ENCODE results near the gene SLC18B1. TPM values are rescaled to one million over a fixed set of nuclear protein-coding genes. Genes with fewer than 3 reads are reported as not detected.

Gene SLC18B1
- total RNA-seq, 1 donor from 2014 or later = 3.7 TPM

- H3K27me3 Mint-ChIP-seq (ENCODE audit: insufficient read depth) = peaks cover 6% of the 10 kb centered on the region
- peaks cover 56% of the 10 kb centered on the region for H3K4me1 Mint-ChIP-seq (ENCODE audit: low read depth)
- intact Hi-C loops (cut with micrococcal nuclease) = loop anchor here (1.0 to 5.0 kb wide), 8 partner anchors 8 to 1186 kb away; partner anchors contain the start of genes MED23, STX7 and TBPL1
- peak overlapping the region; percentile 90 for H3K27ac Mint-ChIP-seq
- H3K9me3 Mint-ChIP-seq = no peaks in the 10 kb centered on the region
- peaks cover 56% of the 10 kb centered on the region for H3K36me3 Mint-ChIP-seq (ENCODE audit: low read depth)
- no peak for DNase-seq (ENCODE audit: low spot score)
- peak overlapping the region; percentile 89 for H3K4me3 Mint-ChIP-seq
Observed at GRCh38 chr6:132814716-132815570, 16.5 kb upstream of the SLC18B1 start.

GRCh38 chr6:132813173-132813856 lies 14.9 kb upstream of the SLC18B1 start:
- Mint-ChIP-seq H3K27me3 (ENCODE audit: insufficient read depth) (peaks cover 16% of the 10 kb centered on the region), H3K9me3 (no peaks in the 10 kb centered on the region), H3K4me3 (peak overlapping the region; percentile 89), H3K4me1 (ENCODE audit: low read depth) (peaks cover 42% of the 10 kb centered on the region), H3K27ac (peak overlapping the region; percentile 90), H3K36me3 (ENCODE audit: low read depth) (peaks cover 40% of the 10 kb centered on the region)
- intact Hi-C loops (cut with micrococcal nuclease) = loop anchor here (2.0 to 5.0 kb wide), 3 partner anchors 51 to 446 kb away; no protein-coding TSS in a partner anchor
- DNase-seq (ENCODE audit: low spot score) = no peak

GRCh38 chr6:132812756-132813172 lies 14.3 kb upstream of the SLC18B1 start:
- DNase-seq (ENCODE audit: low spot score) = no peak
- peak overlapping the region; percentile 90 for H3K27ac Mint-ChIP-seq
- peaks cover 37% of the 10 kb centered on the region for H3K4me1 Mint-ChIP-seq (ENCODE audit: low read depth)
- H3K27me3 Mint-ChIP-seq (ENCODE audit: insufficient read depth) = peaks cover 20% of the 10 kb centered on the region
- H3K36me3 Mint-ChIP-seq (ENCODE audit: low read depth) = peaks cover 34% of the 10 kb centered on the region
- intact Hi-C loops (cut with micrococcal nuclease) = loop anchor here (2.0 to 5.0 kb wide), 3 partner anchors 50 to 445 kb away; no protein-coding TSS in a partner anchor
- no peaks in the 10 kb centered on the region for H3K9me3 Mint-ChIP-seq
- peak overlapping the region; percentile 89 for H3K4me3 Mint-ChIP-seq

GRCh38 chr6:132812255-132812732 lies 13.9 kb upstream of the SLC18B1 start:
- H3K27ac Mint-ChIP-seq = peak overlapping the region; percentile 90
- H3K4me1 Mint-ChIP-seq (ENCODE audit: low read depth) = peaks cover 32% of the 10 kb centered on the region
- no peaks in the 10 kb centered on the region for H3K9me3 Mint-ChIP-seq
- H3K27me3 Mint-ChIP-seq (ENCODE audit: insufficient read depth) = peaks cover 25% of the 10 kb centered on the region
- H3K4me3 Mint-ChIP-seq = peak overlapping the region; percentile 89
- H3K36me3 Mint-ChIP-seq (ENCODE audit: low read depth) = peaks cover 29% of the 10 kb centered on the region
- intact Hi-C loops (cut with micrococcal nuclease) = loop anchor here (2.0 to 5.0 kb wide), 3 partner anchors 49 to 445 kb away; no protein-coding TSS in a partner anchor
- no peak for DNase-seq (ENCODE audit: low spot score)

- H3K36me3 Mint-ChIP-seq (ENCODE audit: low read depth) = peaks cover 21% of the 10 kb centered on the region
- no peak overlapping the region for H3K27ac Mint-ChIP-seq
- peaks cover 25% of the 10 kb centered on the region for H3K27me3 Mint-ChIP-seq (ENCODE audit: insufficient read depth)
- no peaks in the 10 kb centered on the region for H3K9me3 Mint-ChIP-seq
- peaks cover 23% of the 10 kb centered on the region for H3K4me1 Mint-ChIP-seq (ENCODE audit: low read depth)
- no peak for DNase-seq (ENCODE audit: low spot score)
- no peak overlapping the region for H3K4me3 Mint-ChIP-seq
- intact Hi-C loops (cut with micrococcal nuclease) = loop anchor here (5.0 kb wide), 2 partner anchors 279 to 444 kb away; no protein-coding TSS in a partner anchor
Observed at GRCh38 chr6:132811276-132811675, 12.8 kb upstream of the SLC18B1 start.

GRCh38 chr6:132805548-132805947 lies 7.1 kb upstream of the SLC18B1 start:
- H3K27ac Mint-ChIP-seq = no peak overlapping the region
- no peak overlapping the region for H3K4me3 Mint-ChIP-seq
- no peaks in the 10 kb centered on the region for H3K9me3 Mint-ChIP-seq
- no peak for DNase-seq (ENCODE audit: low spot score)
- intact Hi-C loops (cut with micrococcal nuclease) = no loop called here
- H3K27me3 Mint-ChIP-seq (ENCODE audit: insufficient read depth) = peaks cover 40% of the 10 kb centered on the region
- no peaks in the 10 kb centered on the region for H3K36me3 Mint-ChIP-seq (ENCODE audit: low read depth)
- H3K4me1 Mint-ChIP-seq (ENCODE audit: low read depth) = no peaks in the 10 kb centered on the region

- Mint-ChIP-seq H3K9me3 (no peaks in the 10 kb centered on the region), H3K27ac (no peak overlapping the region), H3K4me1 (ENCODE audit: low read depth) (no peaks in the 10 kb centered on the region), H3K36me3 (ENCODE audit: low read depth) (no peaks in the 10 kb centered on the region), H3K4me3 (no peak overlapping the region), H3K27me3 (ENCODE audit: insufficient read depth) (peaks cover 33% of the 10 kb centered on the region)
- no peak for DNase-seq (ENCODE audit: low spot score)
- intact Hi-C loops (cut with micrococcal nuclease) = no loop called here
Observed at GRCh38 chr6:132804251-132804650, 5.8 kb upstream of the SLC18B1 start.

- Mint-ChIP-seq H3K27me3 (ENCODE audit: insufficient read depth) (peaks cover 20% of the 10 kb centered on the region), H3K9me3 (no peaks in the 10 kb centered on the region)
Observed at GRCh38 chr6:132800656-132801055, 2.2 kb upstream of the SLC18B1 start.

GRCh38 chr6:132798869-132799538 lies 567 bp upstream of the SLC18B1 start:
- peak; percentile 46 for DNase-seq (ENCODE audit: low spot score)
- Mint-ChIP-seq H3K9me3 (no peaks in the 10 kb centered on the region), H3K36me3 (ENCODE audit: low read depth) (peaks cover 2% of the 10 kb centered on the region), H3K27me3 (ENCODE audit: insufficient read depth) (peaks cover 8% of the 10 kb centered on the region), H3K27ac (peak overlapping the region; percentile 80), H3K4me3 (no peak overlapping the region), H3K4me1 (ENCODE audit: low read depth) (peaks cover 10% of the 10 kb centered on the region)
- intact Hi-C loops (cut with micrococcal nuclease) = loop anchor here (1.0 to 2.0 kb wide), 5 partner anchors 14 to 269 kb away; partner anchors contain the start of gene RPS12

More at GRCh38 chr6:132800656-132801055, 2.2 kb upstream of the SLC18B1 start:
- Mint-ChIP-seq H3K4me3 (no peak overlapping the region), H3K27ac (no peak overlapping the region), H3K4me1 (ENCODE audit: low read depth) (peaks cover 10% of the 10 kb centered on the region), H3K36me3 (ENCODE audit: low read depth) (no peaks in the 10 kb centered on the region)
- no peak for DNase-seq (ENCODE audit: low spot score)
- intact Hi-C loops (cut with micrococcal nuclease) = no loop called here

- Mint-ChIP-seq H3K36me3 (ENCODE audit: low read depth) (peaks cover 2% of the 10 kb centered on the region), H3K4me3 (no peak overlapping the region), H3K4me1 (ENCODE audit: low read depth) (peaks cover 18% of the 10 kb centered on the region), H3K27me3 (ENCODE audit: insufficient read depth) (no peaks in the 10 kb centered on the region), H3K9me3 (no peaks in the 10 kb centered on the region), H3K27ac (no peak overlapping the region)
- intact Hi-C loops (cut with micrococcal nuclease) = no loop called here
- no peak for DNase-seq (ENCODE audit: low spot score)
Observed at GRCh38 chr6:132795461-132795860, 3.0 kb downstream of the SLC18B1 start.

- intact Hi-C loops (cut with micrococcal nuclease) = no loop called here
- Mint-ChIP-seq H3K27ac (no peak overlapping the region), H3K9me3 (no peaks in the 10 kb centered on the region), H3K4me3 (no peak overlapping the region), H3K27me3 (ENCODE audit: insufficient read depth) (no peaks in the 10 kb centered on the region), H3K36me3 (ENCODE audit: low read depth) (peaks cover 4% of the 10 kb centered on the region), H3K4me1 (ENCODE audit: low read depth) (peaks cover 14% of the 10 kb centered on the region)
- DNase-seq (ENCODE audit: low spot score) = no peak
Observed at GRCh38 chr6:132792510-132792909, 5.9 kb downstream of the SLC18B1 start.

- H3K36me3 Mint-ChIP-seq (ENCODE audit: low read depth) = peaks cover 4% of the 10 kb centered on the region
- no peak overlapping the region for H3K27ac Mint-ChIP-seq
- intact Hi-C loops (cut with micrococcal nuclease) = no loop called here
- no peak for DNase-seq (ENCODE audit: low spot score)
- peaks cover 10% of the 10 kb centered on the region for H3K4me1 Mint-ChIP-seq (ENCODE audit: low read depth)
- no peaks in the 10 kb centered on the region for H3K9me3 Mint-ChIP-seq
- no peaks in the 10 kb centered on the region for H3K27me3 Mint-ChIP-seq (ENCODE audit: insufficient read depth)
- H3K4me3 Mint-ChIP-seq = no peak overlapping the region
Observed at GRCh38 chr6:132790450-132790849, 8.0 kb downstream of the SLC18B1 start.
